Smooth muscle cell (in vitro differentiated cells): Measurements from ENCODE around the gene SLC22A7. TPM values are rescaled to one million over a fixed set of nuclear protein-coding genes. Genes with fewer than 3 reads are reported as not detected.

Experiments used
- DNase-seq: peaks from one replicate; lab custom pipeline; 2025; ENCODE audit not compliant: unreplicated experiment; lab: John Stamatoyannopoulos, UW
- H2AFZ ChIP-seq: fragments of 200-600 bp; sonication (generic); 2 replicates; pipeline ENCODE4 v1.6.0; 2016; ENCODE audit warnings: antibody characterized with exemption, low read depth, mild to moderate bottlenecking
- H3F3A ChIP-seq: fragments of 200-600 bp; sonication (generic); 2 replicates; pipeline ENCODE4 v1.6.0; 2017; ENCODE audit warnings: antibody characterized with exemption, low read depth
- H3K27ac ChIP-seq: fragments of 200-600 bp; sonication (generic); 2 replicates; pipeline ENCODE4 v1.5.1; 2016; ENCODE audit warnings: low read depth, mild to moderate bottlenecking
- H3K27me3 ChIP-seq: fragments of 200-600 bp; sonication (generic); 2 replicates; pipeline ENCODE4 v1.6.1; 2016; ENCODE audit warnings: low read depth, mild to moderate bottlenecking
- H3K36me3 ChIP-seq: fragments of 200-600 bp; sonication (generic); 2 replicates; pipeline ENCODE4 v1.5.1; 2016; ENCODE audit warnings: low read depth
- H3K4me1 ChIP-seq: fragments of 200-600 bp; sonication (generic); 2 replicates; pipeline ENCODE4 v1.5.1; 2016; ENCODE audit warnings: low read depth
- H3K4me2 ChIP-seq: fragments of 200-600 bp; sonication (generic); 2 replicates; pipeline ENCODE4 v1.6.0; 2016; ENCODE audit warnings: mild to moderate bottlenecking
- H3K4me3 ChIP-seq: fragments of 200-600 bp; sonication (generic); 2 replicates; pipeline ENCODE4 v1.5.1; 2016; ENCODE audit warnings: mild to moderate bottlenecking
- H3K79me2 ChIP-seq: fragments of 200-600 bp; sonication (generic); 2 replicates; pipeline ENCODE4 v1.6.0; 2016; ENCODE audit warnings: low read depth, mild to moderate bottlenecking
- H3K9ac ChIP-seq: fragments of 200-600 bp; sonication (generic); 2 replicates; pipeline ENCODE4 v1.6.0; 2016; ENCODE audit warnings: low read depth
- H3K9me3 ChIP-seq: fragments of 200-600 bp; sonication (generic); replicated peaks from 2 replicates; pipeline ENCODE4 v1.5.1; 2016; ENCODE audit warnings: low read depth
- H4K20me1 ChIP-seq: fragments of 200-600 bp; sonication (generic); 2 replicates; pipeline ENCODE4 v1.6.0; 2016; ENCODE audit warnings: low read depth
- WGBS: methylation state at CpG from one replicate; pipeline ENCODE4 v1.1.7; 2016; ENCODE audit warnings: low lambda C conversion rate; 5-methylcytosine and 5-hydroxymethylcytosine counted together
- polyA plus RNA-seq: library from polyadenylated mRNA; unstranded; fragments of >200 nt; fragmentation: Nextera tagmentation; extraction: Ambion mirVana; gene quantifications from 2 replicates; pipeline ENCODE4 v1.2.1, GENCODE V29; 2016
- total RNA-seq: library from RNA; depleted of rRNA; stranded (reverse); fragments of >200 nt; gene quantifications from 2 replicates; pipeline ENCODE4 v1.2.3, GENCODE V29; 2014
- TF ChIP-seq, protein P1 (sequence below): fragments of 200-600 bp; sonication (generic); IDR thresholded peaks from 2 replicates; pipeline ENCODE4 v1.5.1; 2017; ENCODE audit warnings: borderline replicate concordance, mild to moderate bottlenecking, antibody characterized with exemption; ENCODE audit not compliant: insufficient read depth, poor library complexity, severe bottlenecking

The SLC22A7 gene
- total and polyA plus RNA-seq, 2 experiments from 2014 or later: not detected

DNA sequence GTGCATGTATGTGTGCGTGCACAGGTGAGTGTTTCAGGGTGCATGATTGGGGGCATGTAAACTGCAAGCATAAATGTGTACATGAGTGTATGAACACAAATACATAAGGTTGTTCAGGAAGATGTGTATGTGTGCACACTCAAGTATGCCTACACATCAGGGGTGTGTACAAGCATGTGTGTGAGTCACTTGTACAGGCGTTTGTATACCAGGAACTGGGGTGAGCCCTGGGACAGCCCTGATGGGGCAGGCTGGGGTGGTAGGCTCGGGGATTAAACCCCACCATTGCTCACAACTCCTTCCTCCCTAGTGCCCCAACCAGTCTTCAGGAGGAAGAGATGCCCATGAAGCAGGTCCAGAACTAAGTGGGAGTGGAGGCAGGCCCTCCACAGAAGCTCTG, 6.3 kb downstream of the SLC22A7 start:
- no peaks in the 10 kb centered on the region for H4K20me1 ChIP-seq
- 94% methylated on average over 3 of the region's 3 CpGs for WGBS
- H3K27ac ChIP-seq: no peak overlapping the region

DNA sequence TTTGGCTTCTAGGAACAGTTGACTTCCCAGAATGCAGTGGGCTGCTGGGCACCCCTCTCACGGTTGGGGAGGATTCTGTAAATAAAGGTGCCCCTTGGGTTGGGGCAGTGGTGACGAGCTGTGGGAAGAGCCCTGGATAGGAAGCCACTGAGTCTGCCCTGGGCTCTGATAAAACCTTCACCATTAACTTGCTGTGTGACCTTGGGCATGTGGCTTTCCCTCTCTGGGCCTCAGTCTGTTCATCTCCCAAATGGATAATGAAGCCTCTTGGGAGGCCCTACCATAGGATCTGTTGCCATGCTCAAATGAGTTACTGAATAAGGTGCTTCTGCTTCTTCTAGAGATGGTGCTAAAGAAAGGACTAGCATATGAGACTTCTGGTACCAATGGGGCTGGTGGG, 6.8 kb downstream of the SLC22A7 start:
- Histone ChIP-seq H3K27ac (no peak overlapping the region), H3K79me2 (no peaks in the 10 kb centered on the region), H3K4me1 (peaks cover 5% of the 10 kb centered on the region), H2AFZ (no peak overlapping the region), H3K9ac (no peak overlapping the region), H3K4me2 (no peak overlapping the region), H3K4me3 (no peak overlapping the region), H3K27me3 (peaks cover 11% of the 10 kb centered on the region), H4K20me1 (no peaks in the 10 kb centered on the region), H3K36me3 (no peaks in the 10 kb centered on the region), H3K9me3 (no peaks in the 10 kb centered on the region), H3F3A (no peaks in the 10 kb centered on the region)
- WGBS: 89% methylated on average over 2 of the region's 2 CpGs
- TF ChIP-seq, protein P1, sequence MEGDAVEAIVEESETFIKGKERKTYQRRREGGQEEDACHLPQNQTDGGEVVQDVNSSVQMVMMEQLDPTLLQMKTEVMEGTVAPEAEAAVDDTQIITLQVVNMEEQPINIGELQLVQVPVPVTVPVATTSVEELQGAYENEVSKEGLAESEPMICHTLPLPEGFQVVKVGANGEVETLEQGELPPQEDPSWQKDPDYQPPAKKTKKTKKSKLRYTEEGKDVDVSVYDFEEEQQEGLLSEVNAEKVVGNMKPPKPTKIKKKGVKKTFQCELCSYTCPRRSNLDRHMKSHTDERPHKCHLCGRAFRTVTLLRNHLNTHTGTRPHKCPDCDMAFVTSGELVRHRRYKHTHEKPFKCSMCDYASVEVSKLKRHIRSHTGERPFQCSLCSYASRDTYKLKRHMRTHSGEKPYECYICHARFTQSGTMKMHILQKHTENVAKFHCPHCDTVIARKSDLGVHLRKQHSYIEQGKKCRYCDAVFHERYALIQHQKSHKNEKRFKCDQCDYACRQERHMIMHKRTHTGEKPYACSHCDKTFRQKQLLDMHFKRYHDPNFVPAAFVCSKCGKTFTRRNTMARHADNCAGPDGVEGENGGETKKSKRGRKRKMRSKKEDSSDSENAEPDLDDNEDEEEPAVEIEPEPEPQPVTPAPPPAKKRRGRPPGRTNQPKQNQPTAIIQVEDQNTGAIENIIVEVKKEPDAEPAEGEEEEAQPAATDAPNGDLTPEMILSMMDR: no peak
- DNase-seq: no peak

More for the DNA sequence above, 6.3 kb downstream of the SLC22A7 start:
- Histone ChIP-seq H3K36me3 (no peaks in the 10 kb centered on the region), H3K4me2 (no peak overlapping the region), H3K9ac (no peak overlapping the region), H2AFZ (no peak overlapping the region), H3K4me1 (peaks cover 5% of the 10 kb centered on the region), H3K9me3 (no peaks in the 10 kb centered on the region), H3F3A (no peaks in the 10 kb centered on the region), H3K79me2 (no peaks in the 10 kb centered on the region), H3K4me3 (no peak overlapping the region), H3K27me3 (peaks cover 11% of the 10 kb centered on the region)
- TF ChIP-seq, protein P1: no peak
- no peak for DNase-seq

DNA sequence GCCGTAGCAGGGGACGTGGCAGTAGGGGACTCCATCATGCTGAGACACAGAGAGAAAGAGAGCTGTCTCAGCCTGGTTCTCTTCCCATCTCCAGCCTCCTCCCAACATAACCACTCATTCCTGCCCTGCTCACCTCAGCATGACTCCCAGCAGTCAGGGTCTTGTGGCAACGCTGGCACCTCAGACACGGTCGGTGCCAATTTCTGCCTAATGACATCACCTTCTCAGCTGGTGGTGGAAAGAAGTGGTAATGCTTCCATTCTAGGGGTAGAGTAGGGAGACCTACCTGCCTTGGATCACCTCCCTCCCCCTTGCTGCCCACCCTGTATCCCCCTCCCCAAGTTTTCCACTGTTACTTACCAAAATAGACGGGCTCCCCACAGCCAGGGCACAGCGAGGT, 8.0 kb downstream of the SLC22A7 start:
- no peaks in the 10 kb centered on the region for H3K9me3 ChIP-seq
- H3K4me3 ChIP-seq: no peak overlapping the region
- H3K4me1 ChIP-seq: peaks cover 5% of the 10 kb centered on the region
- H3K36me3 ChIP-seq: no peaks in the 10 kb centered on the region
- peaks cover 11% of the 10 kb centered on the region for H3K27me3 ChIP-seq
- no peaks in the 10 kb centered on the region for H3F3A ChIP-seq
- H3K9ac ChIP-seq: no peak overlapping the region
- no peaks in the 10 kb centered on the region for H3K79me2 ChIP-seq
- H3K4me2 ChIP-seq: no peak overlapping the region
- TF ChIP-seq, protein P1: no peak
- no peak for DNase-seq
- H4K20me1 ChIP-seq: no peaks in the 10 kb centered on the region
- H2AFZ ChIP-seq: no peak overlapping the region
- H3K27ac ChIP-seq: no peak overlapping the region
- over 99% methylated on average over 7 of the region's 7 CpGs for WGBS

DNA sequence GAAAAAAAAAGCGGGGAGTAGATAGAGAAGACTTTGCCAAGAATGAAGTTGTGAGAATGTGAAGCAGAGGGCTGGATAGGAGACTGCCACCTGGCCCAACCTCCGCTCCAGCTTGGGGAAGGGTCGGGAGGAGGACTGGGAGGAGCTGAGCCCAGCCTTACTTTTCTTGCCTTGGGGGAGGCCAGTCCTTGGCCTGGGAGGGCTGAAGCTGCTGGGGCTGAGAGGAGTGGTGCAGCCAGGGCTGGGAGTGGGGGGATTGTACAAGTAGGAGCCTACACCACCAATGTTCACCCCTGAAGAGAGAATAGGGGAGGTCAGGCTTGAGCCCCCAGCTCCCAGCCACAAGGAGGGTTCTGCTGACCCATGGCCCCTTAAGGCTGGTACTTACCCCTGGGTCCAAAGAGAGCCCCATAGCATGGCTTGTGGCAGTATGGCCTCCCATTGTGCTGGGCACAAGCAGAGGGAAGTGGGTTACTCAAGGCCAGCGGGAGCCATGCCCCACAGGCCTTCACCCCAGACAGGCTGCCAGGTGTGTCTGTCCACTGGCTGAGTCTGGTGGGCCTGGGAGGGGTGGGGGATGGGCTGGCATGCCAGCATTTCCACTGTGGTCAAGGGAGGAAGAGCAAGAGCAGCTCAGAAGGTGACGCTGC, 9.5 kb downstream of the SLC22A7 start:
- H3F3A ChIP-seq: no peaks in the 10 kb centered on the region
- H3K9ac ChIP-seq: no peak overlapping the region
- H3K9me3 ChIP-seq: no peaks in the 10 kb centered on the region
- DNase-seq: no peak
- TF ChIP-seq, protein P1: no peak
- H2AFZ ChIP-seq: no peak overlapping the region
- WGBS: 87% methylated on average over 5 of the region's 5 CpGs
- no peak overlapping the region for H3K4me3 ChIP-seq
- peaks cover 5% of the 10 kb centered on the region for H3K4me1 ChIP-seq
- no peaks in the 10 kb centered on the region for H3K36me3 ChIP-seq
- H3K79me2 ChIP-seq: no peaks in the 10 kb centered on the region
- H3K27ac ChIP-seq: no peak overlapping the region
- peaks cover 11% of the 10 kb centered on the region for H3K27me3 ChIP-seq
- H4K20me1 ChIP-seq: no peaks in the 10 kb centered on the region
- H3K4me2 ChIP-seq: no peak overlapping the region
